AG09309 (cell line): ENCODE data around the gene COL1A2.

ENCODE experiments used
- DNase-seq: peaks from one replicate; pipeline ENCODE4 v3.0.0-alpha.2; 2010; ENCODE audit warnings: low read depth
- H3K4me3 ChIP-seq: 2 replicates; pipeline ENCODE4 v1.5.1; 2011; ENCODE audit warnings: mild to moderate bottlenecking, low read depth, low read length, moderate library complexity; ENCODE audit not compliant: control insufficient read depth
- CTCF ChIP-seq: IDR thresholded peaks from 2 replicates; pipeline ENCODE4 v1.5.1; 2011; ENCODE audit warnings: mild to moderate bottlenecking, low read depth, low read length, inconsistent platforms; ENCODE audit not compliant: insufficient read depth, control insufficient read depth; ENCODE audit errors: missing control alignments

The COL1A2 gene

GRCh38 chr7:94434042-94434441 lies 39.3 kb downstream of the COL1A2 start:
- no peak for DNase-seq
- TF ChIP-seq CTCF: no peak
- no peak overlapping the region for H3K4me3 ChIP-seq

GRCh38 chr7:94436018-94436604 lies 41.4 kb downstream of the COL1A2 start:
- TF ChIP-seq CTCF: peak; percentile 76
- no peak for DNase-seq
- H3K4me3 ChIP-seq: no peak overlapping the region

GRCh38 chr7:94436700-94437099 lies 42.0 kb downstream of the COL1A2 start:
- no peak for TF ChIP-seq CTCF
- no peak overlapping the region for H3K4me3 ChIP-seq
- no peak for DNase-seq

GRCh38 chr7:94439893-94440381 lies 45.2 kb downstream of the COL1A2 start:
- H3K4me3 ChIP-seq: no peak overlapping the region
- TF ChIP-seq CTCF: no peak
- no peak for DNase-seq

- H3K4me3 ChIP-seq: no peak overlapping the region
- TF ChIP-seq CTCF: no peak
- DNase-seq: no peak
Measured at GRCh38 chr7:94440451-94441039, 45.9 kb downstream of the COL1A2 start.

GRCh38 chr7:94441138-94441537 lies 46.4 kb downstream of the COL1A2 start:
- DNase-seq: no peak
- no peak for TF ChIP-seq CTCF
- H3K4me3 ChIP-seq: no peak overlapping the region
